MCF 10A (cell line): ENCODE measurements around the gene FADS6. TPM values are rescaled to one million over a fixed set of nuclear protein-coding genes. Genes with fewer than 3 reads are reported as not detected.

Source experiments
- BruUV-seq: library from RNA; stranded (reverse); fragments of 400-500 nt; replicated peaks from 2 replicates; lab custom pipeline; 2021; lab: Mats Ljungman, UMichigan
- CTCF ChIA-PET: fragments of 300-600 bp; sonication (Branson Sonifier 250); formaldehyde crosslinking; extraction: SDS; loops from one replicate; lab custom pipeline; 2021; ENCODE audit warnings: antibody characterized with exemption, inconsistent platforms; lab: Yijun Ruan, JAX
- POLR2A ChIA-PET: fragments of 300-600, 350-650 bp; sonication (Branson Sonifier 250); formaldehyde crosslinking; extraction: SDS; loops from one replicate; lab custom pipeline; 2020; ENCODE audit warnings: antibody characterized with exemption, inconsistent platforms; lab: Yijun Ruan, JAX
- DNase-seq: peaks from one replicate; pipeline ENCODE4 v3.0.0-alpha.2; 2018; ENCODE audit not compliant: unreplicated experiment
- H3K27ac Mint-ChIP-seq: one replicate; pipeline ENCODE4 v1.8.0; 2022; ENCODE audit warnings: mild to moderate bottlenecking, low read depth, mixed read lengths; ENCODE audit not compliant: unreplicated experiment
- H3K27me3 Mint-ChIP-seq: one replicate; pipeline ENCODE4 v1.8.0; 2022; ENCODE audit warnings: mixed read lengths; ENCODE audit not compliant: insufficient read depth, unreplicated experiment
- H3K36me3 Mint-ChIP-seq: one replicate; pipeline ENCODE4 v1.8.0; 2022; ENCODE audit warnings: mild to moderate bottlenecking, moderate library complexity, mixed read lengths; ENCODE audit not compliant: insufficient read depth, unreplicated experiment
- H3K4me1 Mint-ChIP-seq: one replicate; pipeline ENCODE4 v1.8.0; 2022; ENCODE audit warnings: mixed read lengths; ENCODE audit not compliant: insufficient read depth, unreplicated experiment
- H3K4me3 Mint-ChIP-seq: one replicate; pipeline ENCODE4 v1.8.0; 2022; ENCODE audit warnings: mild to moderate bottlenecking, moderate library complexity, mixed read lengths; ENCODE audit not compliant: unreplicated experiment
- H3K9me3 Mint-ChIP-seq: one replicate; pipeline ENCODE4 v1.8.0; 2022; ENCODE audit warnings: mixed read lengths; ENCODE audit not compliant: unreplicated experiment
- intact Hi-C: fragments of 100-400 bp; cut with micrococcal nuclease; formaldehyde crosslinking; loops from 2 replicates; pipeline ENCODE4 v1.14.1; 2022
- total RNA-seq: library from RNA; stranded (reverse); gene quantifications from 2 replicates; pipeline ENCODE4 v1.2.3, GENCODE V29; 2022
- TF ChIP-seq, protein P1 (sequence below): fragments of 200-600 bp; IDR thresholded peaks from one replicate; pipeline ENCODE4 v1.8.0; 2022; ENCODE audit warnings: antibody characterized with exemption, mild to moderate bottlenecking; ENCODE audit not compliant: unreplicated experiment

The FADS6 gene
- total RNA-seq, 1 experiment from 2014 or later: not detected

DNA sequence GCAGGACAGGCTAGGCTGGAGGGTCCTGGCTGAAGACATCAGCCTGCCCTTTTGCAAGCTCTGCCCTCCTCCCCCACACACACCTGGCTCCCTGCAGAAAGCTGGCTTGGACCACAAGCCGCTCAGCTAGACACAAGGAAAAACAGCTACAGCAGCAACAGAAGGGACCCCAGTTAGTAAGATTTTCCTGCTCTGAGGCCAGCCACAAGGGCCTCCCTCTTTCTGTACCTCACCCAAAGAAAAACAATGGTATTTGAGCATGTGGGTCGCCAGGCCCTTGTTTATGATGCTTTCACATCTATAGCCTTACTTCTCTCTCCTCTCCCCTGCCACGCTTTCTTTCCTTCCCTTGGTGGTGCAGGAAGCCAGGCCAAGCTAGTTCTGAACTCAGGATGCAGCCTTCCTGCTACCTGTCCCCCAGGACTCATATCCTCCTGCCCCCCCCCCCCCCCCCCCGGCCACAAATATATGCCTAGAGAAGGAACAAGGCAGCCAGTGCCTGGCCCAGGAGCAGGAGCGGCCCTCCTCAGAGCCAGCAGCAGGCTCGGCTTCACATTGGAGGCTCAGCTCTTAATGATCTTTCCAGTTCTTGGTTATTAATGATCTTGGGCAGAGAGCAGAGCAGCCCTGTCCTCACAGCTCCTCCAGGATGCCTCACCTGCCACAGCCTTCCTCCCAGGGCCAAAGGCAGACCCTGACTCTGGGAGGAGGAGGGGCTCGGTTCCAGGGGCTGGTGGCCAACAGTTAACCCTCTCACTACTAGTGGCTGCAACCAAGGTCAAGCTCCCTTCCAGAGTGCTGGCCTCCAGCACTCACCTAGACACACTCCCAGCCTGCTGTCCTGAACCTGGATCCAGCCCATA is 53.2 kb downstream of the FADS6 start:
- no peaks in the 10 kb centered on the region for H3K27me3 Mint-ChIP-seq
- CTCF ChIA-PET: interaction anchor here (0.6 to 1.7 kb wide), 5 partner anchors 21 to 274 kb away, joined by 3 to 8 read pairs (median 3); no protein-coding TSS in a partner anchor
- POLR2A ChIA-PET: interaction anchor here (0.5 to 0.7 kb wide), 2 partner anchors 19 to 270 kb away, joined by 3 to 4 read pairs; no protein-coding TSS in a partner anchor
- H3K9me3 Mint-ChIP-seq: no peaks in the 10 kb centered on the region
- no TSS peak for BruUV-seq
- intact Hi-C loops: no loop called here
- TF ChIP-seq, protein P1, sequence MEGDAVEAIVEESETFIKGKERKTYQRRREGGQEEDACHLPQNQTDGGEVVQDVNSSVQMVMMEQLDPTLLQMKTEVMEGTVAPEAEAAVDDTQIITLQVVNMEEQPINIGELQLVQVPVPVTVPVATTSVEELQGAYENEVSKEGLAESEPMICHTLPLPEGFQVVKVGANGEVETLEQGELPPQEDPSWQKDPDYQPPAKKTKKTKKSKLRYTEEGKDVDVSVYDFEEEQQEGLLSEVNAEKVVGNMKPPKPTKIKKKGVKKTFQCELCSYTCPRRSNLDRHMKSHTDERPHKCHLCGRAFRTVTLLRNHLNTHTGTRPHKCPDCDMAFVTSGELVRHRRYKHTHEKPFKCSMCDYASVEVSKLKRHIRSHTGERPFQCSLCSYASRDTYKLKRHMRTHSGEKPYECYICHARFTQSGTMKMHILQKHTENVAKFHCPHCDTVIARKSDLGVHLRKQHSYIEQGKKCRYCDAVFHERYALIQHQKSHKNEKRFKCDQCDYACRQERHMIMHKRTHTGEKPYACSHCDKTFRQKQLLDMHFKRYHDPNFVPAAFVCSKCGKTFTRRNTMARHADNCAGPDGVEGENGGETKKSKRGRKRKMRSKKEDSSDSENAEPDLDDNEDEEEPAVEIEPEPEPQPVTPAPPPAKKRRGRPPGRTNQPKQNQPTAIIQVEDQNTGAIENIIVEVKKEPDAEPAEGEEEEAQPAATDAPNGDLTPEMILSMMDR: no peak
- H3K36me3 Mint-ChIP-seq: peaks cover 7% of the 10 kb centered on the region
- H3K4me1 Mint-ChIP-seq: peaks cover 8% of the 10 kb centered on the region
- H3K27ac Mint-ChIP-seq: no peak overlapping the region
- no peak overlapping the region for H3K4me3 Mint-ChIP-seq
- DNase-seq: no peak

DNA sequence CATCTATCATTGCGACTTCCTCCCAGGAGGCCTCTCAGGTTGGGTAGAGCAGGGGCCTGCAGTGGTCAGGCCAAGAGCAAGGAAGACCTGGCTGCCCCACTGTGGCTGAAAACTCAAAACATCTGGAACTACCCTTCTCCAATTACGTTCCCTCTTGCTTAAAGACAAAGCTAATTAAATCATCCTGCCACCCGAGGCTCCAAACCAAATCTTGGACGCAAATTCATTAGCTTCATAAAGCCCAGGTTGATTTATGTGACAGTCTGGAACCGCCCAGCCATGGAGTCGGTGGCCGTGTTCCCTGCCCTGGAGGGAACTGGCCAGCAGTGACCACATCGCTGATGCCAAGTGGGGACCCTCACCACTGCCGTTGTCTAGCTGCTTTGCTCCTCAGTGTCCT is 55.2 kb downstream of the FADS6 start:
- intact Hi-C loops: no loop called here
- Mint-ChIP-seq H3K27ac (no peak overlapping the region), H3K27me3 (no peaks in the 10 kb centered on the region), H3K36me3 (peaks cover 7% of the 10 kb centered on the region), H3K4me3 (no peak overlapping the region), H3K9me3 (no peaks in the 10 kb centered on the region), H3K4me1 (peaks cover 8% of the 10 kb centered on the region)
- CTCF ChIA-PET: interaction anchor here (0.5 to 1.1 kb wide), 3 partner anchors 28 to 179 kb away, joined by 3 read pairs; no protein-coding TSS in a partner anchor
- TF ChIP-seq, protein P1: no peak
- POLR2A ChIA-PET: interaction anchor here (1.0 kb wide), 1 partner anchor 93 kb away, joined by 3 read pairs; no protein-coding TSS in a partner anchor
- no TSS peak for BruUV-seq
- DNase-seq: no peak

DNA sequence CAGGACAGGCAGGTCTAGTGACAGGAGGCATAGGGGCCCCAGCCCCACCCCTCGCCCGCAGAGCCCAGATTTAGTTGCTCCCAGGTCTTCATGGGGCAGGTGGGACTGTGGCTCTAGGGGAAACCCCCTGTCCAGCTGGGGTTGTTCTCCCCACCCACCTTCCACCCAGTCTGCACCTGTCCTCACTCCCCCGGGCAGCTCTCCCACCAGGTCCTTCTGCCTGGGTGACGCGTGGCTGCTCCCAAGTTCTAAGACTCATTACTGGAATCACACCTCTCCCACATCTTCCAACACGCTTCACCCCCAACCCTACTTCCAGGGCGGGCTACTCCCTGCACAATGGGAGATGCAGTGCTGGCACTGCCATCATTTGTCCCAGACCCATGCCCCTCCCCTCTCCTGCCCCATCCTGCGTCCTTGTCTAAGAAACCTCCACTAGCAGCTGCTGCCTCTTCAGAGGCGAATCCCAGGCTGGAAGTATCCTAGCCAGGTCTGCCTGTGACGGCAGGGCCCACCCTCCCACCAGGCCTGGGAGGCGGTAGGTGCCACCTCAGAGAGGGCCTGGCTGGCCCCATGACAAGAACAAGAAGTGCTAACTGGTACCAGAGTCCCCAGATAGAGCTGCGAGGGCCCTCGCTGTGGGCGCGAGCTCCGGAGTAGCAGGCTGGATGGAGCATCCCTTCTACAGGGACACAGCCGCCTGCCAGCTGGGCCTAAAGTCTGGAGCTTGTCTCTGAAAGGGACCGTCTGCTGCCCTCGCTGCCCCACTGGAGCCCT is 56.6 kb downstream of the FADS6 start:
- H3K27ac Mint-ChIP-seq: no peak overlapping the region
- TF ChIP-seq, protein P1: no peak
- no TSS peak for BruUV-seq
- ChIA-PET POLR2A (interaction anchor here (0.6 kb wide), 1 partner anchor 55 kb away, joined by 3 read pairs; no protein-coding TSS in a partner anchor), CTCF (no interaction called here)
- H3K4me1 Mint-ChIP-seq: peaks cover 8% of the 10 kb centered on the region
- H3K36me3 Mint-ChIP-seq: peaks cover 7% of the 10 kb centered on the region
- DNase-seq: no peak
- intact Hi-C loops: no loop called here
- H3K9me3 Mint-ChIP-seq: no peaks in the 10 kb centered on the region
- H3K27me3 Mint-ChIP-seq: no peaks in the 10 kb centered on the region
- H3K4me3 Mint-ChIP-seq: no peak overlapping the region
